Chondrocyte (in vitro differentiated cells): ENCODE results near the gene GALM. TPM values are rescaled to one million over a fixed set of nuclear protein-coding genes. Genes with fewer than 3 reads are reported as not detected.
"Not testable (repeated sequence)": the region's sequence is repeated elsewhere in the genome, so short reads cannot be mapped to it uniquely, and the experiment has no call there.

Experiments used
- DNase-seq: peaks from one replicate; pipeline ENCODE4 v3.0.0; 2021; ENCODE audit warnings: mixed read lengths, low spot score
- H3K27ac Mint-ChIP-seq: one replicate; pipeline ENCODE4 v1.8.0; 2021; ENCODE audit warnings: mild to moderate bottlenecking, moderate library complexity, mixed read lengths; ENCODE audit not compliant: unreplicated experiment
- H3K27me3 Mint-ChIP-seq: 2 replicates; pipeline ENCODE4 v1.8.0; 2021; ENCODE audit warnings: low read depth, mixed read lengths
- H3K36me3 Mint-ChIP-seq: 2 replicates; pipeline ENCODE4 v1.8.0; 2021; ENCODE audit warnings: low read depth, mixed read lengths
- H3K4me1 Mint-ChIP-seq: 2 replicates; pipeline ENCODE4 v1.8.0; 2021; ENCODE audit warnings: low read depth, mild to moderate bottlenecking, mixed read lengths
- H3K4me3 Mint-ChIP-seq: one replicate; pipeline ENCODE4 v1.8.0; 2021; ENCODE audit warnings: mild to moderate bottlenecking, moderate library complexity, mixed read lengths; ENCODE audit not compliant: unreplicated experiment
- H3K9me3 Mint-ChIP-seq: 2 replicates; pipeline ENCODE4 v1.8.0; 2021; ENCODE audit warnings: low read depth, mixed read lengths
- CTCF ChIP-seq: fragments of 200-600 bp; sonication (generic); IDR thresholded peaks from 2 replicates; pipeline ENCODE4 v1.5.0; 2021; ENCODE audit warnings: antibody characterized with exemption, mild to moderate bottlenecking, moderate library complexity
- total RNA-seq: library from RNA; stranded (reverse); gene quantifications from 3 replicates; pipeline ENCODE4 v1.2.1, GENCODE V29; 2021

The GALM gene
- total RNA-seq, 1 donor from 2014 or later: 4.7 TPM

GRCh38 chr2:38750011-38750890 lies 84.3 kb downstream of the GALM start:
- H3K4me1 Mint-ChIP-seq: peaks cover 38% of the 10 kb centered on the region
- H3K36me3 Mint-ChIP-seq: peaks cover 37% of the 10 kb centered on the region
- no peaks in the 10 kb centered on the region for H3K27me3 Mint-ChIP-seq
- no peak for TF ChIP-seq CTCF
- no peak for DNase-seq
- no peaks in the 10 kb centered on the region for H3K9me3 Mint-ChIP-seq
- H3K4me3 Mint-ChIP-seq: peak overlapping the region; percentile 89
- H3K27ac Mint-ChIP-seq: peak overlapping the region; percentile 95

GRCh38 chr2:38750891-38751595 lies 85.1 kb downstream of the GALM start, which contains the start of gene SRSF7:
Gene SRSF7, minus strand, starts transcription at chr2:38751361. Its CDS starts 105 bp downstream, at chr2:38751256.
- peaks cover 29% of the 10 kb centered on the region for H3K36me3 Mint-ChIP-seq
- no peaks in the 10 kb centered on the region for H3K9me3 Mint-ChIP-seq
- H3K4me3 Mint-ChIP-seq: peak within 1 kb of the TSS; percentile 89
- TF ChIP-seq CTCF: no peak
- peak within 1 kb of the TSS; percentile 95 for H3K27ac Mint-ChIP-seq
- H3K4me1 Mint-ChIP-seq: peaks cover 38% of the 10 kb centered on the region
- H3K27me3 Mint-ChIP-seq: no peaks in the 10 kb centered on the region
- peak; percentile 97 for DNase-seq

GRCh38 chr2:38751596-38752410 lies 85.9 kb downstream of the GALM start:
- no peak for TF ChIP-seq CTCF
- Mint-ChIP-seq H3K4me3 (peak overlapping the region; percentile 89), H3K36me3 (peaks cover 21% of the 10 kb centered on the region), H3K9me3 (no peaks in the 10 kb centered on the region), H3K27ac (peak overlapping the region; percentile 95), H3K4me1 (peaks cover 31% of the 10 kb centered on the region), H3K27me3 (no peaks in the 10 kb centered on the region)
- no peak for DNase-seq

DNA sequence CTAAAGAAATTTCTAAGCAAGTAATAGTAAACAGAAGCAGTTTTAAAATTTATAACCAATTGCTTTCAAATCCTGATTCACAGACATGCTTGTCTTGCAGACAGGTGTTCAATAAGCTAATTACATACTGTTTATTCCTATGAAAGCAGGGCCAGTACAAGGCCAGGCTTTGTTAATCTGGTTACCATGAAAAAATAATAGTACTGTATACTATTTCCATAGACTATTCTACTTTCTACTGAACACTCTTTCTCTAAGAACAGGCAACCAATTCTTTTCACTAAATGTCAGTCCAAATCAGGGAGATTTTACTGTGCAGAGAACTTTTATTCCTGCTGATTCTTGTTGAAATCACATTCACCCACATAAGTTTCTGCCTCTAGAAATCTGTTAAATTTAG lies 88.1 kb downstream of the GALM start:
- no peak overlapping the region for H3K4me3 Mint-ChIP-seq
- H3K27ac Mint-ChIP-seq: no peak overlapping the region
- H3K4me1 Mint-ChIP-seq: peaks cover 16% of the 10 kb centered on the region
- no peak for DNase-seq
- TF ChIP-seq CTCF: no peak
- H3K27me3 Mint-ChIP-seq: no peaks in the 10 kb centered on the region
- H3K9me3 Mint-ChIP-seq: no peaks in the 10 kb centered on the region
- H3K36me3 Mint-ChIP-seq: peaks cover 4% of the 10 kb centered on the region

GRCh38 chr2:38754506-38754905 lies 88.6 kb downstream of the GALM start:
- DNase-seq: no peak
- TF ChIP-seq CTCF: no peak
- H3K4me1 Mint-ChIP-seq: peaks cover 13% of the 10 kb centered on the region

DNA sequence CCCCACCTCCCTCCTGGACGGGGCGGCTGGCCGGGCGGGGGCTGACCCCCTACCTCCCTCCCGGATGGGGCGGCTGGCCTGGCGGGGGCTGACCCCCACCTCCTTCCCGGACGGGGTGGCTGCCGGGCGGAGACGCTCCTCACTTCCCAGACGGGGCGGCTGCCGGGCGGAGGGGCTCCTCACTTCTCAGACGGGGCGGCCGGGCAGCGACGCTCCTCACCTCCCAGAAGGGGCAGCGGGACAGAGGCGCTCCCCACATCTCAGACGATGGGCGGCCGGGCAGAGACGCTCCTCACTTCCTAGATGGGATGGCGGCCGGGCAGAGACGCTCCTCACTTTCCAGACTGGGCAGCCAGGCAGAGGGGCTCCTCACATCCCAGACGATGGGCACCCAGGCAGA lies 90.0 kb downstream of the GALM start:
- not testable (repeated sequence) for H3K27me3 Mint-ChIP-seq, H3K36me3 Mint-ChIP-seq, H3K27ac Mint-ChIP-seq, H3K4me1 Mint-ChIP-seq, H3K4me3 Mint-ChIP-seq, H3K9me3 Mint-ChIP-seq, DNase-seq

More at GRCh38 chr2:38754506-38754905, 88.6 kb downstream of the GALM start:
- Mint-ChIP-seq H3K4me3 (no peak overlapping the region), H3K9me3 (no peaks in the 10 kb centered on the region), H3K27ac (no peak overlapping the region), H3K27me3 (no peaks in the 10 kb centered on the region), H3K36me3 (peaks cover 3% of the 10 kb centered on the region)
